Colonic mucosa (tissue), 4 donors: ENCODE measurements around the gene TSBP1. TPM values are rescaled to one million over a fixed set of nuclear protein-coding genes. Genes with fewer than 3 reads are reported as not detected.
A peak's percentile ranks its signal among the peaks of the same experiment; 100 is the strongest.

Source experiments
- DNase-seq: peaks from one replicate; pipeline ENCODE4 v3.0.0-alpha.2; 2020
- H3K27ac ChIP-seq: fragments of 200-600 bp; one replicate; pipeline ENCODE4 v1.8.0; 2021
- H3K27me3 ChIP-seq: fragments of 200-600 bp; one replicate; pipeline ENCODE4 v1.8.0; 2021
- H3K36me3 ChIP-seq: fragments of 200-600 bp; one replicate; pipeline ENCODE4 v1.8.0; 2021
- H3K4me1 ChIP-seq: fragments of 200-600 bp; one replicate; pipeline ENCODE4 v1.8.0; 2021; ENCODE audit warnings: mild to moderate bottlenecking
- H3K4me3 ChIP-seq: fragments of 200-600 bp; one replicate; pipeline ENCODE4 v1.8.0; 2021
- H3K9ac ChIP-seq, 2 donors: one replicate each; pipeline ENCODE4 v1.7.0; 2013; ENCODE audit warnings: control low read depth in 2 of 2, low read depth in 2 of 2, low read length in 2 of 2
- H3K9me3 ChIP-seq: fragments of 200-600 bp; one replicate; pipeline ENCODE4 v1.8.0; 2021
- CTCF ChIP-seq: fragments of 200-600 bp; IDR thresholded peaks from one replicate; pipeline ENCODE4 v1.8.0; 2022; ENCODE audit warnings: antibody characterized with exemption, mild to moderate bottlenecking
- intact Hi-C: fragments of 100-400 bp; cut with DNase I; formaldehyde crosslinking; loops from one replicate; pipeline ENCODE4 v1.14.1; 2022
- total RNA-seq, 2 donors: library from RNA; stranded (reverse); fragmentation: NEBNext Ultra II Directional in 1 of 2; extraction: Animal tissue kit (Norgen Biotek cat#: 25700) in 1 of 2; gene quantifications; one replicate each; pipeline ENCODE4 v1.2.1, GENCODE V29; 2021
- donor health status: healthy.
- donor health status: DM: no; HTN: no; CAD: no.
- donor health status: DM: no; HTN: no; CAD: no.

Gene TSBP1
- total RNA-seq, 2 donors from 2014 or later: not detected

- Histone ChIP-seq H3K9me3 (no peaks in the 10 kb centered on the region), H3K4me1 (no peaks in the 10 kb centered on the region), H3K27me3 (no peaks in the 10 kb centered on the region), H3K9ac (no peak overlapping the region), H3K36me3 (no peaks in the 10 kb centered on the region), H3K4me3 (no peak overlapping the region), H3K27ac (no peak overlapping the region)
- intact Hi-C loops: no loop called here
- no peak for TF ChIP-seq CTCF
- DNase-seq: no peak
These were observed 119.2 kb downstream of the TSBP1 start for GRCh38 chr6:32252331-32253009.

GRCh38 chr6:32249262-32249661, 122.4 kb downstream of the TSBP1 start:
- H3K9ac ChIP-seq: no peak overlapping the region
- H3K27me3 ChIP-seq: no peaks in the 10 kb centered on the region
- no peaks in the 10 kb centered on the region for H3K4me1 ChIP-seq
- H3K9me3 ChIP-seq: no peaks in the 10 kb centered on the region
- no peak for DNase-seq
- H3K27ac ChIP-seq: no peak overlapping the region
- no peaks in the 10 kb centered on the region for H3K36me3 ChIP-seq
- intact Hi-C loops: loop anchor here (10.0 kb wide), 2 partner anchors 146 to 546 kb away; no protein-coding TSS in a partner anchor
- TF ChIP-seq CTCF: no peak
- H3K4me3 ChIP-seq: no peak overlapping the region

GRCh38 chr6:32247401-32247800, 124.3 kb downstream of the TSBP1 start:
- no peak for DNase-seq
- no peak overlapping the region for H3K4me3 ChIP-seq
- no peak overlapping the region for H3K27ac ChIP-seq
- H3K9me3 ChIP-seq: no peaks in the 10 kb centered on the region
- TF ChIP-seq CTCF: no peak
- no peaks in the 10 kb centered on the region for H3K36me3 ChIP-seq
- no peaks in the 10 kb centered on the region for H3K4me1 ChIP-seq
- intact Hi-C loops: loop anchor here (10.0 kb wide), 2 partner anchors 147 to 547 kb away; no protein-coding TSS in a partner anchor
- no peak overlapping the region for H3K9ac ChIP-seq
- H3K27me3 ChIP-seq: no peaks in the 10 kb centered on the region

- peak; percentile 76 for DNase-seq
- intact Hi-C loops: loop anchor here (5.0 to 10.0 kb wide), 3 partner anchors 128 to 550 kb away; no protein-coding TSS in a partner anchor
- Histone ChIP-seq H3K9ac (no peak overlapping the region), H3K27ac (no peak overlapping the region), H3K9me3 (no peaks in the 10 kb centered on the region), H3K4me3 (no peak overlapping the region), H3K27me3 (no peaks in the 10 kb centered on the region), H3K36me3 (no peaks in the 10 kb centered on the region), H3K4me1 (no peaks in the 10 kb centered on the region)
- peak; percentile 85 for TF ChIP-seq CTCF
These were observed 126.7 kb downstream of the TSBP1 start for GRCh38 chr6:32244946-32245398.

- intact Hi-C loops: loop anchor here (5.0 to 10.0 kb wide), 3 partner anchors 127 to 551 kb away; no protein-coding TSS in a partner anchor
- Histone ChIP-seq H3K27ac (no peak overlapping the region), H3K36me3 (no peaks in the 10 kb centered on the region), H3K27me3 (no peaks in the 10 kb centered on the region), H3K4me3 (no peak overlapping the region), H3K4me1 (no peaks in the 10 kb centered on the region), H3K9ac (no peak overlapping the region), H3K9me3 (no peaks in the 10 kb centered on the region)
- DNase-seq: no peak
- no peak for TF ChIP-seq CTCF
These were observed 127.4 kb downstream of the TSBP1 start for GRCh38 chr6:32244270-32244669.

Other genes with a start within 250 kb of the TSBP1 start
- gene ATF6B, start 243.7 kb downstream of the TSBP1 start, total RNA-seq: 100 to 1,000 TPM in 1 of 2 donors, 10 to 100 TPM in 1; 83.3 to 131 TPM
- 1 to 10 TPM; 5.2 to 8.1 TPM for gene FKBPL, start 241.6 kb downstream of the TSBP1 start, total RNA-seq
- under 1 TPM; 0.72 to 0.90 TPM for gene PRRT1, start 220.0 kb downstream of the TSBP1 start, total RNA-seq
- gene PPT2, start 217.8 kb downstream of the TSBP1 start, total RNA-seq: 10 to 100 TPM; 18.4 to 21.0 TPM
- 10 to 100 TPM; 10.4 to 13.7 TPM for gene EGFL8, start 207.3 kb downstream of the TSBP1 start, total RNA-seq
- 10 to 100 TPM; 44.1 to 54.5 TPM for gene AGPAT1, start 195.8 kb downstream of the TSBP1 start, total RNA-seq
- gene RNF5, start 193.5 kb downstream of the TSBP1 start, total RNA-seq: 10 to 100 TPM; 75.8 to 87.4 TPM
- gene AGER, start 187.7 kb downstream of the TSBP1 start, total RNA-seq: 10 to 100 TPM in 1 of 2 donors, 1 to 10 TPM in 1; 4.1 to 10.1 TPM
- 10 to 100 TPM; 47.5 TPM for gene PBX2, start 181.7 kb downstream of the TSBP1 start, total RNA-seq
- gene GPSM3, start 179.3 kb downstream of the TSBP1 start, total RNA-seq: 1 to 10 TPM; 6.7 to 8.6 TPM
- gene NOTCH4, start 147.8 kb downstream of the TSBP1 start, total RNA-seq: 1 to 10 TPM; 2.9 to 3.7 TPM
- gene BTNL2, start 35.3 kb upstream of the TSBP1 start, total RNA-seq: not detected
- gene HLA-DRA, start 68.0 kb upstream of the TSBP1 start, total RNA-seq: 100 to 1,000 TPM in 1 of 2 donors, 10 to 100 TPM in 1; 44.3 to 185 TPM
- gene HLA-DRB5, start 158.4 kb upstream of the TSBP1 start, total RNA-seq: 10 to 100 TPM in 1 of 2 donors, 1 to 10 TPM in 1; 4.8 to 26.7 TPM
- 10 to 100 TPM; 22.5 to 39.3 TPM for gene HLA-DRB1, start 217.9 kb upstream of the TSBP1 start, total RNA-seq